OCI-LY7 (cell line): ENCODE results near the gene ZNF423. TPM values are rescaled to one million over a fixed set of nuclear protein-coding genes. Genes with fewer than 3 reads are reported as not detected.

Experiments used
- BruUV-seq: library from RNA; stranded (reverse); fragments of 400-500 nt; replicated peaks from 2 replicates; lab custom pipeline; 2021; lab: Mats Ljungman, UMichigan
- CTCF ChIA-PET: fragments of 300-600 bp; sonication (Branson Sonifier 250); formaldehyde crosslinking; loops from one replicate; lab custom pipeline; 2022; ENCODE audit warnings: antibody characterized with exemption; ENCODE audit not compliant: unreplicated experiment; lab: Charles Lee
- POLR2A ChIA-PET: fragments of 300-600 bp; sonication (Branson Sonifier 250); formaldehyde crosslinking; loops from one replicate; lab custom pipeline; 2022; ENCODE audit warnings: antibody characterized with exemption; lab: Charles Lee
- DNase-seq: peaks from one replicate; pipeline ENCODE4 v3.0.0-alpha.2; 2015; ENCODE audit warnings: low spot score
- H2AFZ ChIP-seq: fragments of 200-600 bp; sonication (generic), shearing (Covaris generic); 2 replicates; pipeline ENCODE4 v1.6.1; 2014; ENCODE audit warnings: mild to moderate bottlenecking, antibody characterized with exemption, low read length, moderate library complexity
- H3K27ac ChIP-seq: fragments of 200-600 bp; sonication (generic); 2 replicates; pipeline ENCODE4 v1.5.1; 2014; ENCODE audit warnings: mixed run types, low read depth, mild to moderate bottlenecking, moderate library complexity, low read length, inconsistent platforms; ENCODE audit not compliant: poor library complexity, severe bottlenecking
- H3K36me3 ChIP-seq: fragments of 200-600 bp; sonication (generic); 2 replicates; pipeline ENCODE4 v1.6.1; 2014; ENCODE audit warnings: mild to moderate bottlenecking, antibody characterized with exemption, low read length, moderate library complexity, mixed read lengths; ENCODE audit not compliant: insufficient read depth
- H3K4me1 ChIP-seq: fragments of 200-600 bp; sonication (generic); 2 replicates; pipeline ENCODE4 v1.5.1; 2014; ENCODE audit warnings: mild to moderate bottlenecking, low read length; ENCODE audit not compliant: insufficient read depth, poor library complexity, severe bottlenecking
- H3K4me2 ChIP-seq: fragments of 200-600 bp; sonication (generic); 2 replicates; pipeline ENCODE4 v1.6.1; 2014; ENCODE audit warnings: mild to moderate bottlenecking, low read length
- H3K4me3 ChIP-seq: fragments of 200-600 bp; sonication (generic); 2 replicates; pipeline ENCODE4 v1.5.1; 2014; ENCODE audit warnings: mild to moderate bottlenecking, low read depth, low read length; ENCODE audit not compliant: poor library complexity, severe bottlenecking
- H3K79me2 ChIP-seq: fragments of 200-600 bp; sonication (generic); 2 replicates; pipeline ENCODE4 v1.6.1; 2016; ENCODE audit warnings: low read depth, mild to moderate bottlenecking, low read length, moderate library complexity, mixed read lengths; ENCODE audit not compliant: insufficient read depth
- H3K9me2 ChIP-seq: fragments of 200-600 bp; sonication (generic); 2 replicates; pipeline ENCODE4 v1.6.1; 2016; ENCODE audit warnings: mild to moderate bottlenecking, low read length, mixed read lengths; ENCODE audit not compliant: insufficient read depth
- H3K9me3 ChIP-seq: fragments of 200-600 bp; sonication (generic); 2 replicates; pipeline ENCODE4 v1.6.1; 2014; ENCODE audit warnings: mild to moderate bottlenecking, mixed run types, low read length, mixed read lengths
- H4K20me1 ChIP-seq: fragments of 200-600 bp; sonication (generic); 2 replicates; pipeline ENCODE4 v1.6.1; 2014; ENCODE audit warnings: mild to moderate bottlenecking, antibody characterized with exemption, low read length, moderate library complexity, mixed read lengths; ENCODE audit not compliant: insufficient read depth
- CTCF ChIP-seq: fragments of 200-600 bp; sonication (generic); conservative IDR thresholded peaks from 2 replicates; pipeline ENCODE4 v1.5.1; 2014; ENCODE audit warnings: mild to moderate bottlenecking, antibody characterized with exemption, low read length, moderate library complexity, mixed read lengths
- EZH2phosphoT487 ChIP-seq: fragments of 200-600 bp; sonication (generic); IDR thresholded peaks from 2 replicates; pipeline ENCODE4 v1.6.1; 2018; ENCODE audit warnings: low read depth, borderline replicate concordance, mild to moderate bottlenecking, mixed run types, antibody characterized with exemption, low read length, moderate library complexity, mixed read lengths
- intact Hi-C: fragments of 100-400 bp; cut with micrococcal nuclease; formaldehyde crosslinking; loops from one replicate; pipeline ENCODE4 v1.10.0; 2022; ENCODE audit not compliant: unreplicated experiment
- total RNA-seq, 2 experiments: library from RNA; depleted of rRNA in 1 of 2; stranded (reverse); fragments of >200 nt in 1 of 2; shearing (Covaris generic) in 1 of 2; gene quantifications; 2 replicates each; pipeline ENCODE4 v1.2.3, GENCODE V29; 2014 to 2022

ZNF423 gene
- total RNA-seq, 2 experiments from 2014 or later: 0.09 to 0.13 TPM

- intact Hi-C loops: no loop called here
- Histone ChIP-seq H3K4me3 (no peak overlapping the region), H3K36me3 (no peaks in the 10 kb centered on the region), H3K4me1 (peaks cover 3% of the 10 kb centered on the region), H3K4me2 (no peak overlapping the region), H3K27ac (no peak overlapping the region), H3K9me3 (no peaks in the 10 kb centered on the region), H3K79me2 (no peaks in the 10 kb centered on the region), H4K20me1 (no peaks in the 10 kb centered on the region), H3K9me2 (no peaks in the 10 kb centered on the region), H2AFZ (no peak overlapping the region)
- POLR2A ChIA-PET: interaction anchor here (0.6 to 4.2 kb wide), 2 partner anchors 10 to 161 kb away, joined by 3 to 24 read pairs; no protein-coding TSS in a partner anchor
- CTCF ChIA-PET: interaction anchor here (1.3 kb wide), 1 partner anchor 14 kb away, joined by 4 read pairs; no protein-coding TSS in a partner anchor
- no peak for DNase-seq
- TF ChIP-seq EZH2phosphoT487: no peak
- no peak for TF ChIP-seq CTCF
- no TSS peak for BruUV-seq
Observed at GRCh38 chr16:49452108-49452507, 403.8 kb downstream of the ZNF423 start.

GRCh38 chr16:49446805-49447204 lies 409.1 kb downstream of the ZNF423 start:
- no peak for DNase-seq
- POLR2A ChIA-PET: interaction anchor here (0.6 to 1.4 kb wide), 5 partner anchors 13 to 948 kb away, joined by 3 to 7 read pairs (median 4); no protein-coding TSS in a partner anchor
- Histone ChIP-seq H3K4me1 (peaks cover 44% of the 10 kb centered on the region), H3K79me2 (no peaks in the 10 kb centered on the region), H3K27ac (no peak overlapping the region), H3K9me2 (no peaks in the 10 kb centered on the region), H3K9me3 (no peaks in the 10 kb centered on the region), H3K36me3 (no peaks in the 10 kb centered on the region), H4K20me1 (no peaks in the 10 kb centered on the region), H3K4me2 (no peak overlapping the region), H3K4me3 (no peak overlapping the region), H2AFZ (no peak overlapping the region)
- CTCF ChIA-PET: no interaction called here
- no TSS peak for BruUV-seq
- TF ChIP-seq EZH2phosphoT487 (no peak), CTCF (no peak)
- intact Hi-C loops: loop anchor here (10.0 kb wide), 1 partner anchor 258 kb away; no protein-coding TSS in a partner anchor

GRCh38 chr16:49443576-49443975 lies 412.3 kb downstream of the ZNF423 start:
- no peak overlapping the region for H3K4me3 ChIP-seq
- no peak for TF ChIP-seq CTCF
- H3K79me2 ChIP-seq: no peaks in the 10 kb centered on the region
- H3K9me2 ChIP-seq: no peaks in the 10 kb centered on the region
- no TSS peak for BruUV-seq
- no peak overlapping the region for H3K27ac ChIP-seq
- no peaks in the 10 kb centered on the region for H3K36me3 ChIP-seq
- peaks cover 69% of the 10 kb centered on the region for H3K4me1 ChIP-seq
- no peaks in the 10 kb centered on the region for H4K20me1 ChIP-seq
- CTCF ChIA-PET: no interaction called here
- intact Hi-C loops: loop anchor here (5.0 to 10.0 kb wide), 2 partner anchors 134 to 261 kb away; no protein-coding TSS in a partner anchor
- no peak for DNase-seq
- no peak overlapping the region for H3K4me2 ChIP-seq
- POLR2A ChIA-PET: interaction anchor here (0.6 to 1.4 kb wide), 4 partner anchors 11 to 71 kb away, joined by 3 to 4 read pairs (median 3); no protein-coding TSS in a partner anchor
- H2AFZ ChIP-seq: no peak overlapping the region
- H3K9me3 ChIP-seq: no peaks in the 10 kb centered on the region
